ENCODE measurements around the gene DZIP3.

DZIP3 gene

DNA sequence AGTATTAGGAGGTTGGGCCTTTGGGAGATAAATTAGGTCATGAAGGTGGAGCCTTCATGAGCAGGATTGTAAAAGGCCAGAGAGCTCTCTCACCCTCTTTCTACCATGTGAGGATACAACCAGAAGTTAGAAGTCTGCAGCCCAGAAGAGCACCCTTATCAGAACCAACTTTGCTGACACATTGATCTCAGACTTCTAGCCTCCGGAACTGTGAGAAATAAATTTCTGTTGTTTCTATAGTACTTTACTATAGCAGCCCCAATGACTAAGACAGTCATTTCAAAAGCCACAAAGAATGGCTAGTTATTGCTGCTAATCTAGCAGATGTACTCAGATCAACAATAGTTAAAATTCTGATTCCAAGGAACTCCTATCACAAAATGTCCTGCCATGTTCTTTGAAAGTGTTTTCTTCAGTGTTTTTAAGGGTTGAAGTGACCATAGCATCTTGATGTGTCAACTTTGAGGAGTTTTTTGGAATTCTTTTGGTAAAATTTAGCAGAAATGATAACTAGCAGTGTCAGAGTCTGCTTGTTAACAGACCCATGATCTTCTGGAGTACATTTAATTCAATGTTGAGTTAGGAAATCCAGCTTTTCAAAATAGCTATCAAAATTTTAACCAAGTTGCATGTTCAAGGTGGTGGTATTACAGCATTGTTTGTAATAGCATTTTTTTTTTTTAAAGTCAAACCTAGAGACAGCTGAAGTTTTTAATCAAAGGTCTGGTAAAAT, 10.3 kb downstream of the DZIP3 start:
- TF ChIP-seq CTCF (IDR thresholded peaks at IDR 0.05) = no peak
- Histone ChIP-seq H3K4me3 (no peak overlapping the region), H3K27ac (no peak overlapping the region)
- DNase-seq (ENCODE audit: low spot score) = no peak

GRCh38 chr3:108602249-108602934, 12.9 kb downstream of the DZIP3 start:
- H3K27ac ChIP-seq = no peak overlapping the region
- DNase-seq (ENCODE audit: low spot score) = no peak
- no peak overlapping the region for H3K4me3 ChIP-seq
- no peak for TF ChIP-seq CTCF (IDR thresholded peaks at IDR 0.05)

- no peak for TF ChIP-seq CTCF (IDR thresholded peaks at IDR 0.05)
- DNase-seq (ENCODE audit: low spot score) = no peak
- H3K4me3 ChIP-seq = no peak overlapping the region
- H3K27ac ChIP-seq = no peak overlapping the region
These were observed 13.4 kb downstream of the DZIP3 start for GRCh38 chr3:108602935-108603294.

- Histone ChIP-seq H3K27ac (no peak overlapping the region), H3K4me3 (no peak overlapping the region)
- TF ChIP-seq CTCF (IDR thresholded peaks at IDR 0.05) = no peak
- no peak for DNase-seq (ENCODE audit: low spot score)
These were observed 14.2 kb downstream of the DZIP3 start for GRCh38 chr3:108603691-108604090.

DNA sequence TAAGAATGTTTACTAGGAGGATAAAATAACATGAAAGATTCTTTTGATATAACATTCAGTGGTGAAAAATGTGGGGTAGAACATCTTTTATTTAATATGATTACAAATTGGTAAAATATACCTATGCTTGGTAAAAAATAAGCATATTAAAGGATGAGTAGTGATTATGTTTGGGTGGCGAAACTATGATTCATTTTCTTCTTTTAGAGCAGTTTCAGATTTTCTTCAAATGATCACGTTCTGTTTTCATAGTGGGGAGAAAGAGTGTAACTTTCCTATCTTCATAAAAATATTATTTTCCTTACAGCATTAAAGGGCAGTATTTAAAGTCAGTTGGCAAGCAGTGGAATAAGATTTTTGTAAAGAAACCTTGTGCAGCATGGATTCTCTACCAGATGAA, 15.5 kb downstream of the DZIP3 start:
- no peak for DNase-seq (ENCODE audit: low spot score)
- no peak overlapping the region for H3K27ac ChIP-seq
- H3K4me3 ChIP-seq = no peak overlapping the region
- TF ChIP-seq CTCF (IDR thresholded peaks at IDR 0.05) = no peak

DNA sequence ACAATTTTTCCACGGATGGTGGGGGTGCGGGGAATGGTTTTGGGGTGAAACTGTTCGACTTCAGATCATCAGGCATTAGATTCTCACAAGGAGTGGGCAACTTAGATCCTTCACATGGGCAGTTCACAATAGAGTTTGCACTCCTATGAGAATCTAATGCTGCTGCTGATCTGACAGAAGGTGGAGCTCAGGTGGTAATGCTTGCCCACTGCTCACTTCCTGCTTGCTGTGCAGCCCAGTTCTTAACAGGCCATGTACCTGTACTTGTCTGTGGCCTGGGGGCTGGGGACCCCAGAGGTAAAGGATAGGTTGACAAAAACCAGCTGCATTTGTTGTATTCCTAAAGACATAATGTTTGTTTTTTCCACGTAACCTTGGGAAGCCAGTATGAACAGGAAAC, 16.0 kb downstream of the DZIP3 start:
- DNase-seq (ENCODE audit: low spot score) = no peak
- TF ChIP-seq CTCF (IDR thresholded peaks at IDR 0.05) = no peak
- Histone ChIP-seq H3K4me3 (no peak overlapping the region), H3K27ac (no peak overlapping the region)

DNA sequence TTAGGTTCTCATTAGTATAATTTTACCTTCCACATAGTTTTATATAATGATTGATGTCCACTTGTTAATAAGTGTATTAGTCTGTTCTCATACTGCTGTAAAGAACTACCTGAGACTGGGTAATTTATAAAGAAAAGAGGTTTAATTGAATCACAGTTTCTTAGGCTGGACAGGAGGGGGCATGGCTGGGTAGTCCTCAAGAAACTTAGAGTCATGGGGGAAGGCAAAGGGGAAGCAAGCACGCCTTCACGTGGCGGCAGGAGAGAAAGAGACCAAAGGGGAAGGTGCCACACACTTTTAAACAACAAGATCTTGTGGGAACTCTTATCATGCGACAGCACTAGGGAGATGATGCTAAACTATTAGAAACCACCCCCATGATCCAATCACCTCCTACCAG, 19.2 kb downstream of the DZIP3 start:
- H3K4me3 ChIP-seq = no peak overlapping the region
- TF ChIP-seq CTCF (IDR thresholded peaks at IDR 0.05) = no peak
- no peak overlapping the region for H3K27ac ChIP-seq
- DNase-seq (ENCODE audit: low spot score) = no peak

All from coronary artery (tissue), 2 donors.